ENCODE results near the gene TUBA4A.
A peak's percentile ranks its signal among the peaks of the same experiment; 100 is the strongest.
"Not testable (repeated sequence)": the region's sequence is repeated elsewhere in the genome, so short reads cannot be mapped to it uniquely, and the experiment has no call there.

TUBA4A gene

DNA sequence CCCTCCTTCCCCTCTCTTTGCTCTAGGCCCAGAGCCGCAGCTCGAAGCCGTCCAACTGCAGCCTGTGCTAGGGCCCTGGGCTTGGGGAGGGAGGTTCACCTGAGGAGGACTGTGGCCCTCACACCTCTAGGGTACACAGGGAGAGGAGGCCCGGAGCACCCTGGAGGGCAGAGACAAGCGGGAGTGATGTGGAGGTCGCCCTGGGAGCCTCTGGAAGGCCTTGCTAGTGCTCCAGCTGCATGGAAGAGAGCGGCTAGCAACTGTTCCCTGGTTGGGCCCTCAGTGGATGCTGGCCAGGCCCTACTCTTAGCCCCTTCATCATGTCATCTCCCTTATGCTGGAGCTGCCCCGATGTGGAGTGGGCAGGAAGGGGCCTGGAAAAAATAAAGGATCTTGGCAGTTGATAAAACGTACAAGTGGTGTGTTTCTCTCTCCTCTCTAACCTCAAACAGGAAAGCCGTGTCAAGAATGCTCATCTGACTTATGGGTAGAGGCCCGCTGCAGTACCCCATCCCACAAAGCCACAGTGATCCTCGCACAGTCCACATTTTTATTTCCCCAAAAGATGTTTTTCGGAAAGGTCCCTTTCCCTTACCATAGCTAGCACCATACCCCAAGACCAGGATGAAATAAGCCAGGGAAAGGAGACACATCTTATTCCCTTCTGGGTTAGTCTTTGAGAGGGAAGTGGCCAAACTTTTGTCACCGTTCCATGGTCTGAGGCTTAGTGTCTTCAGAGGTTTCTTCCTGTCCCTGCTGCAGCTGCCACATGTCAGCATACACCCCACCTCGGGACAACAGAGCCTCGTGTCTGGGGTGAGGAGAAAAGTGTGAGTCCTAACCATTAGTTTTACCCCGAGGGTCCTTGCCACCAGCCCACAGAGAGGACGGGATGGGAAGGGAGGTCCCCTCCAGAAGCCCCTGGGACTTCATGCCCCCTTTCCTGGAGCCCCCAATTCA is 44.2 kb downstream of the TUBA4A start:
- no peak for DNase-seq

- no peak for DNase-seq
These were observed 45.6 kb downstream of the TUBA4A start for GRCh38 chr2:219207884-219208740.

DNA sequence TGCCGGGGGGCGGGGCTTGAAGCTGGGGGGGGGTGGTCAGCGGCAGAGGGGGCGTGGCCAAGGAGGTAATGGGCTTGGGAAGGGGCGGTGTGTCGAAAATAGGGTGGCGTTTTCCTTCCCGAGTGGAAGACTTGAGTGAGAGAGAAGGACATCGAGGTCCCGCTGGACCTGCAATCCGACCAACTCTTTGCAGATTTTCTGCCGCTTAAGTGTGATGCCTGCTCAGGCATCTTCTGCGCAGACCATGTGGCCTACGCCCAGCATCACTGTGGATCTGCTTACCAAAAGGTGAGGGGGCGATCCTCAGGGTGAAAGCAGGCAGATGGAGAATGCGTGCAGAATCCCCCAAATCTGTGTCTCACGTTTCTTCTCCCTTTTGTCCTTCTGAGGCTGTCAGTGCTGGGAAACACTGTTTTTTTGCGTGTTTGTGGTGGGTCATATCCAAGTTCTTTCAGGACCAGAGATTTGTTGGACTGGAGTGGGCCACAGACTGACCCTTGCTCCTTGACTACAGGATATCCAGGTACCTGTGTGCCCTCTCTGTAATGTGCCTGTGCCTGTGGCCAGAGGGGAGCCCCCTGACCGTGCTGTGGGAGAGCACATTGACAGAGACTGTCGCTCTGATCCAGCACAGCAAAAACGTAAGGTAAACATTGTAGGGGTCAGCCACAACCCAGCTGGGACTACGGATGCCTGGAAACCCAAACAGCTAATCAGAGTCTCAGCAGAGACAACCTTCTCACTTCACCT is 46.4 kb downstream of the TUBA4A start:
- DNase-seq: no peak

DNA sequence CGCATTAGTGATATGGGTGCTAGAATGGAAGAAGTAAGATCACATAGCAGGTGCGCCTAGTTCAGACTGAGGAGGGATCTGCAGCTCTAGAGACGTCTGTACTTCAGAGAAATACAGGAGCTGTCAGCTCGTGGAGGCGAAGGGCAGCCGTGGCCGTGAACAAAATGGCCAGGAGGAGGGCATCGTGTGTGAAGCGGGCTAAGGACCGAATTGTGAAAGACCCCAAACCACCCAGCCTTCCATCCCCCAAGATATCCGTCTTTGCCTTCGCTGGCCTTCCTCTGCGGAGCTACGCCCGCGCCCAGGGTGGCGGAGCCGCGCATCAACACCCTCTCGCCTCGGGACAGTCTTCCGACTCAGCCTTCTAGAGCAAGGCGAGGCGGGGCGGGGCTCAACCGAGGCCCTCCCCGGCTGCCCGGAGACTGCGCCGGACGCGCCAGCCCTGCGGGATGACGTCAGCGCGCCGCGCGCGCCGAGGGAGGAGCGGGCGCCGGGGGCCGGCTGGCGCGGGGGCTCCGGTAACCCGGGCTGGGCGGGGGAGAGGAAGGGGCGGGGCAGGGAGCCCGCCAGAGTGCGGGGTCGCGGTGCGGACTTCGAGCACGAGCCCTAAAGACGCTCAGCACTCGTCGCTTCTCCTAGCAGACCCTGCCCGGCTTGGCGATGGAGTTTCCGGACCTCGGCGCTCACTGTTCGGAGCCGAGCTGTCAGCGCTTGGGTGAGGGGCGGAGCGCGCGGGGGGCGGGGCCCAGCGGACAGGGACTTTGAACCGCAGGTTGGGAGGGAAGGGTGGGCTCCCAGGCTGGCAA is 47.2 kb downstream of the TUBA4A start, which contains the start of gene ZFAND2B:
Gene ZFAND2B, plus strand, starts transcription at position 455 of the 806 bp plus-strand sequence. Its CDS starts 206 bp downstream, at position 661.
- peak; percentile 89 to 91 for DNase-seq

- no peak for DNase-seq
These were observed 47.8 kb downstream of the TUBA4A start for GRCh38 chr2:219205981-219206327.

DNA sequence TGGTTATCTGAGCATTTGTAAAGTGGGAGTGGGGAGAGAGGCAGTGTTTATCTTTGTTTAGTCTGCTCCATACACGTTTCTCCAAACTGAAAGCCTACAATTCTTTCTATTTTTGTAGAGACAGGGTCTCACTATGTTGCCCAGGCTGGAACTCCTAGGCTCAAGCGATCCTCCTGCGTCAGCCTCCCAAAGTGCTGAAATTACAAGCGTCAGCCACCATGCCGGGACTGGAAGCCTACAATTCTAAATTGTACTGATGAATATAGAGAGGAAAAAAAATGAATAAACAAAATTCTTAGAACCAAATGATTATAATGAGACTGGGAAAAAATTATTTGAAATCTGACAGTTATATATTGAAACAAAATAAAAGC is 48.6 kb downstream of the TUBA4A start:
- DNase-seq: no peak

- DNase-seq: no peak
These were observed 49.1 kb downstream of the TUBA4A start for GRCh38 chr2:219204425-219205164.

- DNase-seq: not testable (repeated sequence)
These were observed 52.4 kb downstream of the TUBA4A start for GRCh38 chr2:219201331-219201730.

DNA sequence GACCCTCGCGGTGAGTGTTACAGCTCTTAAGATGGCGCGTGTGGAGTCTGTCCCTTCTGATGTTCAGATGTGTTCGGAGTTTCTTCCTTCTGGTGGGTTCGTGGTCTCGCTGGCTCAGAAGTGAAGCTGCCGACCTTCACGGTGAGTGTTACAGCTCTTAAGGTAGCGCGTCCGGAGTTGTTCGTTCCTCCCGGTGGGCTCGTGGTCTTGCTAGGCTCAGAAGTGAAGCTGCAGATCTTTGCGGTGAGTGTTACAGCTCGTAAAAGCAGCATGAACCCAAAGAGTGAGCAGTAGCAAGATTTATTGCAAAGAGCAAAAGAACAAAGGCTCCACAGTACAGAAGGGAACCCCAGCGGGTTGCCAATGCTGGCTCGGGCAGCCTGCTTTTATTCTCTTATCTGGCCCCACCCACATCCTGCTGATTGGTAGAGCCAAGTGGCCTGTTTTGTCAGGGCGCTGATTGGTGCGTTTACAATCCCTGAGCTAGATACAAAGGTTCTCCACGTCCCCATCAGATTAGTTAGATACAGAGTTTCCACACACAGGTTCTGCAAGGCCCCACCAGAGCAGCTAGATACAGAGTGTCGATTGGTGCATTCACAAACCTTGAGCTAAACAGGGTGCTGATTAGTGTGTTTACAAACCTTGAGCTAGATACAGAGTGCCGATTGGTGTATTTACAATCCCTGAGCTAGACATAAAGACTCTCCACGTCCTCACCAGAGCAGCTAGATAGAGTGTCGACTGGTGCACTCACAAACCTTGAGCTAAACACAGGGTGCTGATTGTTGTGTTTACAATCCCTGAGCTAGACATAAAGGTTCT is 53.0 kb downstream of the TUBA4A start:
- not testable (repeated sequence) for DNase-seq
